Measurements from ENCODE around the gene ITGAL. TPM values are rescaled to one million over a fixed set of nuclear protein-coding genes. Genes with fewer than 3 reads are reported as not detected.

ITGAL gene
- total RNA-seq, 4 donors from 2014 or later = 1.6 to 2.3 (median 1.8) TPM

DNA sequence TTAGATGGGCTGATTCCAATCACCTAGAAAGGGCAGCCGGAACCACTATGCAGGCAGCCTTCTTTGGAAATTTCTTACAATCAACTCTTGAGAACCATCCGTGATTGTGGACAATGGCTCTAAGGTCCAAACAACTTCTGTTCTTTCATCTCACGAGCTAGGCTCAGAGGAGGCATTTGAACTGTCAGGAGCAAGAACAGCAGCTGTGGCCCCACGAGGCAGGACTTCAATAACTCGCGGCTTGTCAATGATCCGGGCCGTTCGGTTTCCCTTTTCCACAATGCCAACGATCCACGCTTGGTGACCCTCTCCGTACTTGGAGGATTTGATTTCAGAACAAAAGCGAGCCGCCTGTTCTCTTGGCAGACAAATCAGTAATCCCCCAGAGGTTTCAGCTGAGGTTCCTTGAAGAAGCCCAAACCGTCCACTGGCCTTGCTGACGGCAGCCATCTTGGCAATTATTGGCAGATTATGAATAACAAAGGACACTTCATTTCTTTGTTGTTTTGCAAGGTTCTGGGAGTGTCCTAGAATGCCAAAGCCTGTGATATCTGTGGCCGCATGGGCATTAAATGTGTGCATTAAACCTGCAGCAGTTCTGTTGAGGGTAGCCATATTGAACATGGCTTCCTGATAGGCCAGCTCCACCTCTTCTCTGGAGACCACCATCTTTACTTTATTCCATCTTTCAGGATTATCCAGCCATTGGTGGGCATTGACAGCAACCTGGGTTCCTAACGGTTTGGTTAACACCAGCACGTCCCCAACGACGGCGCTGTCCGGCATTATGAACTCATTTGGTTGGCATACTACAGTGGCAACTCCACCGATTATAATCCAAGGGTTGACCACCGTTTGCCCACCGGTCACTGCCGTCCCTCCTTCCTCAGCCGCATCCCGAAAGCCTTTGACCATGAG lies 28.1 kb upstream of the ITGAL start:
- no peak for DNase-seq (ENCODE audit: low spot score in 2 of 2)
- TF ChIP-seq, protein P1, sequence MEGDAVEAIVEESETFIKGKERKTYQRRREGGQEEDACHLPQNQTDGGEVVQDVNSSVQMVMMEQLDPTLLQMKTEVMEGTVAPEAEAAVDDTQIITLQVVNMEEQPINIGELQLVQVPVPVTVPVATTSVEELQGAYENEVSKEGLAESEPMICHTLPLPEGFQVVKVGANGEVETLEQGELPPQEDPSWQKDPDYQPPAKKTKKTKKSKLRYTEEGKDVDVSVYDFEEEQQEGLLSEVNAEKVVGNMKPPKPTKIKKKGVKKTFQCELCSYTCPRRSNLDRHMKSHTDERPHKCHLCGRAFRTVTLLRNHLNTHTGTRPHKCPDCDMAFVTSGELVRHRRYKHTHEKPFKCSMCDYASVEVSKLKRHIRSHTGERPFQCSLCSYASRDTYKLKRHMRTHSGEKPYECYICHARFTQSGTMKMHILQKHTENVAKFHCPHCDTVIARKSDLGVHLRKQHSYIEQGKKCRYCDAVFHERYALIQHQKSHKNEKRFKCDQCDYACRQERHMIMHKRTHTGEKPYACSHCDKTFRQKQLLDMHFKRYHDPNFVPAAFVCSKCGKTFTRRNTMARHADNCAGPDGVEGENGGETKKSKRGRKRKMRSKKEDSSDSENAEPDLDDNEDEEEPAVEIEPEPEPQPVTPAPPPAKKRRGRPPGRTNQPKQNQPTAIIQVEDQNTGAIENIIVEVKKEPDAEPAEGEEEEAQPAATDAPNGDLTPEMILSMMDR (IDR thresholded peaks at IDR 0.05) = no peak
- no peak for TF ChIP-seq POLR2A (IDR thresholded peaks at IDR 0.05)
- H3K4me3 ChIP-seq (ENCODE audit: low read depth, poor library complexity, severe bottlenecking) = peak overlapping the region; percentile 93
- intact Hi-C loops (cut with DNase I; ENCODE audit: low total_unique reads) = no loop called here
- 92 to 94% methylated on average over 29 of the region's 29 CpGs for WGBS, 2 donors

DNA sequence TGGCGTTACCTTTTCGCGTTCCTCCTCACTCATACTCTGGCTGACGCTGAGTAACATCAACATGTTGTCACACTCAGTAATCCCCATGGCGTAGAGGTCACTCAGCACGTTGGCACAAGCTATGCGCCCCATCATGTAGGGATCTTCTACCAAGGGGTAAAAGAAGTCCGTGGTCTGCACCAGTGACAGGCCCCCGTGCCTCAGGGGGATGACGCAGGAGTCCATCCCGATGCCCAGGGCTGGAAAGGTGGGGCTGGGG lies 27.5 kb upstream of the ITGAL start:
- no peak for TF ChIP-seq POLR2A (IDR thresholded peaks at IDR 0.05)
- TF ChIP-seq, protein P1 (IDR thresholded peaks at IDR 0.05) = no peak
- H3K4me3 ChIP-seq (ENCODE audit: low read depth, poor library complexity, severe bottlenecking) = peak overlapping the region; percentile 93
- WGBS, 2 donors = 33 to 35% methylated on average over 11 of the region's 11 CpGs
- no peak for DNase-seq (ENCODE audit: low spot score in 2 of 2)
- intact Hi-C loops (cut with DNase I; ENCODE audit: low total_unique reads) = no loop called here

DNA sequence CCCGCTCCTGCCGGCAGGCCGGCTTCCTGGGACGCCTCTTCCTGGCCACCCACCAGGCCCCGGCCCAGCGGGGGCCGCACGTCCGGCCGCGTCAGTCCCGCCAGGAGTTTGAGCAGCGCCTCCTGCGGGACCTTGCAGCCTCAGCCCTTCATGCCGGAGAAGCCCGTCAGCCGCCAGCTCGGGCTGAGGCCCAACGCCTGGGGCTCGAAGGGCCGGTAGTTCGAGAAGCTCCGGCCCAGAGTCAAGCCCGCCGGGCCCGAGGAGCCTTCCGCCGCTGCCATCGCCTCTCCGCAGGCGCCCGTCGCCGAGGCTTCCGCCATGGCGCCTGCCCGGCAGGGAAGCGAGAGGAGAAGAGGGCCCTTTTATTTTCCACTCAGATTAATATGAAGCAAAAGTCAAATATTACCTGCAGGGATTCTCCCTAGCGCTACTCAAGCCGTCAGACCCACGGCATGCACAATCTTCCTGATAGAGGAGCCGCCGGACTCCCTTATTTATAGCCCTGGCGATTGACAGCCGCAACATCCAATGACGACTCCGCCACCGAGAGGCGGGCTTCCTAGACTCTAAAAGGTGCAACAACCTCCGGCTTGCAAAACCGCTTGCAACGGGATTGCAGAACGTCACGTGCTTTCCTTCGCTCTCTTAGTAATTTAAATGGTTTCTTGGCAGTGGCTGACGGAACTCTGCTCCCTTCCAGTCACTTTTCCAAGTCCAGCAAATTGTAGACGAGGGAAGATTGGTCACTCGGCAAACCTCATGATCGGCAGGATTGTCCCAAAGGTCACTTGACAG lies 26.9 kb upstream of the ITGAL start, which contains the start of gene SEPHS2:
TSS of gene SEPHS2 (minus strand) at position 467 of the 795 bp plus-strand sequence. CDS start at position 320, 147 bp downstream.
- peak; percentile 99 to 100 for DNase-seq (ENCODE audit: low spot score in 2 of 2)
- peak in 1 of 2 donors; percentile 76 for TF ChIP-seq POLR2A (IDR thresholded peaks at IDR 0.05)
- TF ChIP-seq, protein P1 (IDR thresholded peaks at IDR 0.05) = no peak
- H3K4me3 ChIP-seq (ENCODE audit: low read depth, poor library complexity, severe bottlenecking) = peak within 1 kb of the TSS; percentile 93
- intact Hi-C loops (cut with DNase I; ENCODE audit: low total_unique reads) = no loop called here
- WGBS, 2 donors = 0 to 1% methylated on average over 43 to 48 of the region's 59 CpGs

DNA sequence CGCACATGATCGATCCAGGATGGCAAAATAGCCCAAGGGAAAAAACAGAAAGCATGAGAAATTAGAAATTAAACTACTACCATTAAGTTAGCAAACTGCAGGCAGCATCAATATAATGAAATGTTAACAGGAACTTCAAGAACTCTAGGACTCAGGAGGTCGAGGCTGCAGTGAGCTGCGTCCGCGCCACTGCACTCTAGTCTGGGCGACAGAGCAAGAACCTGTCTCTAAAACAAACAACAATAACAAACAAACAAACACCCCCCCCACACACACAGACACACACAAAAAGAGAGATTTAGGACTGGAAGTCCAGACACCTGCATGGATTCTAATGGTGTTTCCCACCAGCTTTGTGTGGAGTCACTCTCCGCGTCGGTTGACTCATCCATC lies 26.3 kb upstream of the ITGAL start:
- intact Hi-C loops (cut with DNase I; ENCODE audit: low total_unique reads) = no loop called here
- no peak for TF ChIP-seq POLR2A (IDR thresholded peaks at IDR 0.05)
- TF ChIP-seq, protein P1 (IDR thresholded peaks at IDR 0.05) = no peak
- no peak overlapping the region for H3K4me3 ChIP-seq (ENCODE audit: low read depth, poor library complexity, severe bottlenecking)
- 70 to 79% methylated on average over 10 of the region's 10 CpGs for WGBS, 2 donors
- no peak for DNase-seq (ENCODE audit: low spot score in 2 of 2)

DNA sequence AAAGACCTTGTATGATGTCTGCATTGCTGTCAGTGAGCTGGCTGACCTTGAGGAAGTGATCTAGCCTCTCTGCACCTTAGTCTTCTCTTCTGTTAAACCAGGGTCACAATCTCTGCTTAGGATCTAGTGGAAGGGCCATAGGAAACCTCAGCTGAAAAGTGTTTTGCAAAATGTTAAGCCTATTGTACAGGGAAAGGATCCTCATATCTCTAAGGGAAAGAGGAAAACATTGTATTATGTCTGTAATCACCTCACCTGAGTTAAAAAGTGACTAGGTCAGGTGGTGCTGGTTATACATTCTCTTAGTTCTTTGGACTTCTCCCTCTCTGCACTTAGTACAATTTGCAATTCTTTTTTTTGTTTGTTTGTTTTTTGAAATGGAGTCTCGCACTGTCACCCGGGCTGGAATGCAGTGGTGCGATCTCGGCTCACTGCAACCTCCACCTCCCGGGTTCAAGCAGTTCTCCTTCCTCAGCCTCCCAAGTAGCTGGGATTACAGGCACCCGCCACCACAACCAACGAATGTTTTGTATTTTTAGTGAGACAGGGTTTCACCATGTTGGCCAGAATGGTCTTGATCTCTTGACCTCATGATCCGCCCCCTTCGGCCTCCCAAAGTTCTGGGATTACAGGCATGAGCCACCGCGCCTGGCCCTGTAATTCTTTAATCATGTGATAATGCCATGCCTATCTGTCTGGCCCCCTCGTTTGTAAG lies 24.9 kb upstream of the ITGAL start:
- DNase-seq (ENCODE audit: low spot score in 2 of 2) = no peak
- H3K4me3 ChIP-seq (ENCODE audit: low read depth, poor library complexity, severe bottlenecking) = no peak overlapping the region
- TF ChIP-seq, protein P1 (IDR thresholded peaks at IDR 0.05) = no peak
- TF ChIP-seq POLR2A (IDR thresholded peaks at IDR 0.05) = no peak
- intact Hi-C loops (cut with DNase I; ENCODE audit: low total_unique reads) = no loop called here
- 81 to 88% methylated on average over 12 of the region's 12 CpGs for WGBS, 2 donors
